Neutrophil (primary cell): Measurements from ENCODE around the gene RAB11FIP2.

ENCODE experiments used
- H3K27ac ChIP-seq: fragments of 200-600 bp; sonication (generic); 2 replicates; pipeline ENCODE4 v1.5.1; 2016; ENCODE audit warnings: mild to moderate bottlenecking, moderate library complexity
- H3K27me3 ChIP-seq: fragments of 200-600 bp; sonication (generic); 2 replicates; pipeline ENCODE4 v1.6.0; 2016; ENCODE audit warnings: mild to moderate bottlenecking
- H3K36me3 ChIP-seq: fragments of 200-600 bp; sonication (generic); 2 replicates; pipeline ENCODE4 v1.5.1; 2017
- H3K4me1 ChIP-seq, 2 experiments: fragments of 200-600 bp in 1 of 2; sonication (generic) in 1 of 2; 1 replicate in 1 of 2; 2 replicates in 1 of 2; pipeline versions ENCODE4 v1.5.1 to v1.6.1; 2013 to 2016; ENCODE audit warnings: low read depth in 1 of 2, low read length in 1 of 2, mild to moderate bottlenecking in 1 of 2, moderate library complexity in 1 of 2; ENCODE audit not compliant: control insufficient read depth in 1 of 2, insufficient read depth in 1 of 2
- H3K4me3 ChIP-seq, 2 experiments: fragments of 200-600 bp in 1 of 2; sonication (generic) in 1 of 2; 1 replicate in 1 of 2; 2 replicates in 1 of 2; pipeline ENCODE4 v1.5.1; 2013 to 2016; ENCODE audit warnings: low read depth in 1 of 2, low read length in 1 of 2, mild to moderate bottlenecking in 1 of 2, moderate library complexity in 1 of 2
- H3K9me3 ChIP-seq: fragments of 200-600 bp; sonication (generic); 2 replicates; pipeline ENCODE4 v1.5.1; 2016
- TF ChIP-seq, protein P1 (sequence below): fragments of 200-600 bp; sonication (generic); IDR thresholded peaks from 2 replicates; pipeline ENCODE4 v1.5.1; 2016; ENCODE audit warnings: antibody characterized with exemption

RAB11FIP2 gene

DNA sequence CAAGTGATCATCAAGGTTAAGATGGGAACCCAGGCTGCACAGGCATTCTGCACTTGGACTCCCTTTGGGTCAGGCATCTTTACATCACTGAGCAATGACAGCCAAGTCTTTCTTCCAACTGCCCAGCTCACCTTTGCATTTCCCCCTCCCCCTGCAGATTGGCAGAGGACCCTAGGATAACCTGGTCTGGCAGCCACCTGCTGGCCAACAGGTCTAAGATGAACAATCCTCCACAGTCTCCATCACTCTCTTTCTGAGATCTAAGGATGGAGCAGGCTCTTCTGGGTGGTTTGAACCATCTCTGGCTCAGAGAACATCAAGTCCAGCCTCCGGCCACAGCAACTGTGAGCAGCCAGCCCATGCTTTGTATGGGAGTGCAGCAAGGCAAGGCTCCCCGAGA, 75.8 kb downstream of the RAB11FIP2 start:
- H3K4me1 ChIP-seq = no peaks in the 10 kb centered on the region
- TF ChIP-seq, protein P1, sequence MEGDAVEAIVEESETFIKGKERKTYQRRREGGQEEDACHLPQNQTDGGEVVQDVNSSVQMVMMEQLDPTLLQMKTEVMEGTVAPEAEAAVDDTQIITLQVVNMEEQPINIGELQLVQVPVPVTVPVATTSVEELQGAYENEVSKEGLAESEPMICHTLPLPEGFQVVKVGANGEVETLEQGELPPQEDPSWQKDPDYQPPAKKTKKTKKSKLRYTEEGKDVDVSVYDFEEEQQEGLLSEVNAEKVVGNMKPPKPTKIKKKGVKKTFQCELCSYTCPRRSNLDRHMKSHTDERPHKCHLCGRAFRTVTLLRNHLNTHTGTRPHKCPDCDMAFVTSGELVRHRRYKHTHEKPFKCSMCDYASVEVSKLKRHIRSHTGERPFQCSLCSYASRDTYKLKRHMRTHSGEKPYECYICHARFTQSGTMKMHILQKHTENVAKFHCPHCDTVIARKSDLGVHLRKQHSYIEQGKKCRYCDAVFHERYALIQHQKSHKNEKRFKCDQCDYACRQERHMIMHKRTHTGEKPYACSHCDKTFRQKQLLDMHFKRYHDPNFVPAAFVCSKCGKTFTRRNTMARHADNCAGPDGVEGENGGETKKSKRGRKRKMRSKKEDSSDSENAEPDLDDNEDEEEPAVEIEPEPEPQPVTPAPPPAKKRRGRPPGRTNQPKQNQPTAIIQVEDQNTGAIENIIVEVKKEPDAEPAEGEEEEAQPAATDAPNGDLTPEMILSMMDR = no peak

GRCh38 chr10:117969592-117969991, 77.1 kb downstream of the RAB11FIP2 start:
- Histone ChIP-seq H3K4me1 (no peaks in the 10 kb centered on the region), H3K27me3 (peaks cover 85% of the 10 kb centered on the region), H3K9me3 (no peaks in the 10 kb centered on the region), H3K36me3 (no peaks in the 10 kb centered on the region), H3K4me3 (no peak overlapping the region), H3K27ac (no peak overlapping the region)
- TF ChIP-seq, protein P1 = no peak

More for the DNA sequence above, 75.8 kb downstream of the RAB11FIP2 start:
- Histone ChIP-seq H3K27ac (no peak overlapping the region), H3K9me3 (no peaks in the 10 kb centered on the region), H3K4me3 (no peak overlapping the region), H3K36me3 (no peaks in the 10 kb centered on the region), H3K27me3 (peaks cover 86% of the 10 kb centered on the region)

DNA sequence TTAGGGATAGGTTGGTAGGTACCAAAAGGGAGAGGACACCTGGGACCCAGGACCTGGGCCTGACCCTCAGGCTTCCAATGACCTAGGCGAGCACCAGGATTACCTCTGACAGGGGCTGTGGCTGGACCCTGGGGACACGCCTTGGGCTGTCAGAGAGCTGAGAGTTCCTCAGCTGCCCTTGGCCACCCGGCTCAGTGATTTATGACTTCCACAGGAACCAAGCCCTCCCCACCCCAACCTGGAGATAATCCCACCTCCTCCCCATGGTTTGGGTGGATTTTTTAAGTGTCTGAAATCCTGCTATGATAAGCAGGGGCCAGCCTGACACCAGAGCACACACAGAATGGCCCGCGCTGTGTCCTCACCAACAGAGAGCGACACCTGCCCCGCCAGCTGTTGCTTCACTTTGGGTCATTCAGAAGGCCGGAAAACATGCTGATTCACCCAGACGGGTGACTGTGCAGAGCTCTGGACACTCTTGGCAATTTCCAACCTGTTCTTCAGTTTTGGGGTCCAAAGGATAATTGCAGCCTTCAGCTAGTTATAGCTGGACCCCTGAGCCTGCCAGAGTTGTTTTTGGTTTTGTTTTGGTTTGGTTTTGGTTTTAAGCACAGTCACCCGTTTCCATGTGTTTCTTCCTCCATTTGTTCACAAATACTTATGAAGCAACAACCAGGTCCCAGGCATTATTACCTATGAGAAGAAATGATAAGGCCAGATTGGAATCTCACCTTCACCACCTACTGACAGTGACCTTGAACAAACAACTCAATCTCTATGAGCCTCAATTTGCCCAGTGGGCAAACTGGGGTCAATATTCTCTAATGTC, 78.2 kb downstream of the RAB11FIP2 start:
- no peak overlapping the region for H3K27ac ChIP-seq
- H3K4me1 ChIP-seq = no peaks in the 10 kb centered on the region
- peaks cover 84% of the 10 kb centered on the region for H3K27me3 ChIP-seq
- H3K36me3 ChIP-seq = no peaks in the 10 kb centered on the region
- H3K9me3 ChIP-seq = no peaks in the 10 kb centered on the region
- TF ChIP-seq, protein P1 = no peak
- H3K4me3 ChIP-seq = no peak overlapping the region

DNA sequence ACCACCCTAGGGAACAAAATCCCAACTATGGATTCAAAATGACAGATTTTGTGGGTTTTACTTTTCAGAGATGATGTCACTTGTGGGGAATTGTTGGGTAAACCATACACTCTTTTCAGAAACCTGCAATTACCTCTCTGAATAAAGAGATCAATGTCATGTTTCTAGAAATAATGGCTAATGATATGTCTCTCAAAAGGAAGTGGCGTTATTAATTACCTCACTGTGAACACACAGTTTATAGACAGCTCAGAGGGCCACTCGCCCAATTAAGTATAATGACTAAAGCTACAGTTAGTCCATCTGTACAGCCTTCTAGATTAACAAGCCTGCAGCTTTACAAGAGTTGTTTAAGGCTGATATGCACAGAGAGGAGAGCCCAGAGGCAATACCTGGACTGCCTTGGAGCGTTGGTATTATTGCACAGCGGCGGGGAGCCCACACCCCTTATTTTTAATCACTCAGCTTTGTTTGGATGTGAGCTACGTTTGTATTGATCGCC, 79.5 kb downstream of the RAB11FIP2 start:
- H3K9me3 ChIP-seq = no peaks in the 10 kb centered on the region
- peaks cover 92% of the 10 kb centered on the region for H3K27me3 ChIP-seq
- H3K36me3 ChIP-seq = no peaks in the 10 kb centered on the region
- TF ChIP-seq, protein P1 = no peak
- H3K27ac ChIP-seq = no peak overlapping the region
- no peak overlapping the region for H3K4me3 ChIP-seq
- H3K4me1 ChIP-seq = no peaks in the 10 kb centered on the region

- Histone ChIP-seq H3K36me3 (no peaks in the 10 kb centered on the region), H3K27ac (no peak overlapping the region), H3K27me3 (peaks cover 95% of the 10 kb centered on the region), H3K4me1 (no peaks in the 10 kb centered on the region), H3K9me3 (no peaks in the 10 kb centered on the region), H3K4me3 (no peak overlapping the region)
- TF ChIP-seq, protein P1 = no peak
Measured at GRCh38 chr10:117965984-117966383, 80.8 kb downstream of the RAB11FIP2 start.
